Measurements from ENCODE around the gene SLC38A10.

DNA sequence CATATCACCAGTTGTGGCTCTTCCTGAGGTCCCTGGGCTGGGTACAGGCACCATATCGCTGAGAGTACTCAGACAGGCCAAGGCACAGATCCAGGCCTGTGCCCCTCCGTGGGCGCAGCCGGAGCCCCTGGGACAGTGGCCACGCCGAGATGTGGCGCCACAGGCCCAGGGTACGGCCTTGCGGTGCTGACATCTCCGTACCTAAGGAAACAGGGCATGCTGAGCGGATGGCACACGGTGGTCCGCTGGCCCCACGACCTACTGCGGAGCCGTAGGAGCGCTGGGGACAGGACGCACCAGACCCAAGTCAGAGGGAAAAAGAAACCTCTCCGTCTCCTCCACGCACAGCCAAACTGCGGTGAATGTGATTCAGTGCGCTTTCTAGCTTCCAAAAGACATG is 29.5 kb downstream of the SLC38A10 start:
- TF ChIP-seq POLR2A (IDR thresholded peaks at IDR 0.05; ENCODE audit: borderline replicate concordance, extremely low read depth, insufficient read depth, insufficient read length): no peak
- TF ChIP-seq ELF1 (IDR thresholded peaks at IDR 0.05; ENCODE audit: borderline replicate concordance, low read depth): no peak
- TF ChIP-seq, protein P1, sequence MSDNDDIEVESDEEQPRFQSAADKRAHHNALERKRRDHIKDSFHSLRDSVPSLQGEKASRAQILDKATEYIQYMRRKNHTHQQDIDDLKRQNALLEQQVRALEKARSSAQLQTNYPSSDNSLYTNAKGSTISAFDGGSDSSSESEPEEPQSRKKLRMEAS (IDR thresholded peaks at IDR 0.05): no peak
- TF ChIP-seq YY1 (IDR thresholded peaks at IDR 0.05; ENCODE audit: extremely low read depth, insufficient replicate concordance, low read depth, low read length): no peak
- TF ChIP-seq POLR2AphosphoS5 (IDR thresholded peaks at IDR 0.05; ENCODE audit: low read depth, low read length): no peak
- TF ChIP-seq, protein P2, sequence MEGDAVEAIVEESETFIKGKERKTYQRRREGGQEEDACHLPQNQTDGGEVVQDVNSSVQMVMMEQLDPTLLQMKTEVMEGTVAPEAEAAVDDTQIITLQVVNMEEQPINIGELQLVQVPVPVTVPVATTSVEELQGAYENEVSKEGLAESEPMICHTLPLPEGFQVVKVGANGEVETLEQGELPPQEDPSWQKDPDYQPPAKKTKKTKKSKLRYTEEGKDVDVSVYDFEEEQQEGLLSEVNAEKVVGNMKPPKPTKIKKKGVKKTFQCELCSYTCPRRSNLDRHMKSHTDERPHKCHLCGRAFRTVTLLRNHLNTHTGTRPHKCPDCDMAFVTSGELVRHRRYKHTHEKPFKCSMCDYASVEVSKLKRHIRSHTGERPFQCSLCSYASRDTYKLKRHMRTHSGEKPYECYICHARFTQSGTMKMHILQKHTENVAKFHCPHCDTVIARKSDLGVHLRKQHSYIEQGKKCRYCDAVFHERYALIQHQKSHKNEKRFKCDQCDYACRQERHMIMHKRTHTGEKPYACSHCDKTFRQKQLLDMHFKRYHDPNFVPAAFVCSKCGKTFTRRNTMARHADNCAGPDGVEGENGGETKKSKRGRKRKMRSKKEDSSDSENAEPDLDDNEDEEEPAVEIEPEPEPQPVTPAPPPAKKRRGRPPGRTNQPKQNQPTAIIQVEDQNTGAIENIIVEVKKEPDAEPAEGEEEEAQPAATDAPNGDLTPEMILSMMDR (IDR thresholded peaks at IDR 0.05 in 2 of 3, conservative IDR thresholded peaks at IDR 0.05 in 1 of 3; ENCODE audit: borderline replicate concordance in 1 of 3, insufficient read depth in 1 of 3, low read depth in 2 of 3, low read length in 2 of 3): no peak
- TF ChIP-seq, protein P3, sequence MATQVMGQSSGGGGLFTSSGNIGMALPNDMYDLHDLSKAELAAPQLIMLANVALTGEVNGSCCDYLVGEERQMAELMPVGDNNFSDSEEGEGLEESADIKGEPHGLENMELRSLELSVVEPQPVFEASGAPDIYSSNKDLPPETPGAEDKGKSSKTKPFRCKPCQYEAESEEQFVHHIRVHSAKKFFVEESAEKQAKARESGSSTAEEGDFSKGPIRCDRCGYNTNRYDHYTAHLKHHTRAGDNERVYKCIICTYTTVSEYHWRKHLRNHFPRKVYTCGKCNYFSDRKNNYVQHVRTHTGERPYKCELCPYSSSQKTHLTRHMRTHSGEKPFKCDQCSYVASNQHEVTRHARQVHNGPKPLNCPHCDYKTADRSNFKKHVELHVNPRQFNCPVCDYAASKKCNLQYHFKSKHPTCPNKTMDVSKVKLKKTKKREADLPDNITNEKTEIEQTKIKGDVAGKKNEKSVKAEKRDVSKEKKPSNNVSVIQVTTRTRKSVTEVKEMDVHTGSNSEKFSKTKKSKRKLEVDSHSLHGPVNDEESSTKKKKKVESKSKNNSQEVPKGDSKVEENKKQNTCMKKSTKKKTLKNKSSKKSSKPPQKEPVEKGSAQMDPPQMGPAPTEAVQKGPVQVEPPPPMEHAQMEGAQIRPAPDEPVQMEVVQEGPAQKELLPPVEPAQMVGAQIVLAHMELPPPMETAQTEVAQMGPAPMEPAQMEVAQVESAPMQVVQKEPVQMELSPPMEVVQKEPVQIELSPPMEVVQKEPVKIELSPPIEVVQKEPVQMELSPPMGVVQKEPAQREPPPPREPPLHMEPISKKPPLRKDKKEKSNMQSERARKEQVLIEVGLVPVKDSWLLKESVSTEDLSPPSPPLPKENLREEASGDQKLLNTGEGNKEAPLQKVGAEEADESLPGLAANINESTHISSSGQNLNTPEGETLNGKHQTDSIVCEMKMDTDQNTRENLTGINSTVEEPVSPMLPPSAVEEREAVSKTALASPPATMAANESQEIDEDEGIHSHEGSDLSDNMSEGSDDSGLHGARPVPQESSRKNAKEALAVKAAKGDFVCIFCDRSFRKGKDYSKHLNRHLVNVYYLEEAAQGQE (IDR thresholded peaks at IDR 0.05; ENCODE audit: low read depth): no peak
- no peak for TF ChIP-seq EZH2 (IDR thresholded peaks at IDR 0.05)
- TF ChIP-seq CEBPB (IDR thresholded peaks at IDR 0.05; ENCODE audit: low read depth): no peak
- TF ChIP-seq SP1 (IDR thresholded peaks at IDR 0.05; ENCODE audit: low read depth): no peak
- TF ChIP-seq, protein P4, sequence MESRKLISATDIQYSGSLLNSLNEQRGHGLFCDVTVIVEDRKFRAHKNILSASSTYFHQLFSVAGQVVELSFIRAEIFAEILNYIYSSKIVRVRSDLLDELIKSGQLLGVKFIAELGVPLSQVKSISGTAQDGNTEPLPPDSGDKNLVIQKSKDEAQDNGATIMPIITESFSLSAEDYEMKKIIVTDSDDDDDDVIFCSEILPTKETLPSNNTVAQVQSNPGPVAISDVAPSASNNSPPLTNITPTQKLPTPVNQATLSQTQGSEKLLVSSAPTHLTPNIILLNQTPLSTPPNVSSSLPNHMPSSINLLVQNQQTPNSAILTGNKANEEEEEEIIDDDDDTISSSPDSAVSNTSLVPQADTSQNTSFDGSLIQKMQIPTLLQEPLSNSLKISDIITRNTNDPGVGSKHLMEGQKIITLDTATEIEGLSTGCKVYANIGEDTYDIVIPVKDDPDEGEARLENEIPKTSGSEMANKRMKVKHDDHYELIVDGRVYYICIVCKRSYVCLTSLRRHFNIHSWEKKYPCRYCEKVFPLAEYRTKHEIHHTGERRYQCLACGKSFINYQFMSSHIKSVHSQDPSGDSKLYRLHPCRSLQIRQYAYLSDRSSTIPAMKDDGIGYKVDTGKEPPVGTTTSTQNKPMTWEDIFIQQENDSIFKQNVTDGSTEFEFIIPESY (IDR thresholded peaks at IDR 0.05; ENCODE audit: extremely low read depth, insufficient replicate concordance, low read length): no peak
